Posterior cingulate gyrus (tissue), 11 donors: ENCODE data around the gene RPS6KA2.

Source experiments
- DNase-seq, 10 donors: peaks; one replicate each; pipeline versions ENCODE4 v3.0.0 to v3.0.0-alpha.2; 2020 to 2021; ENCODE audit warnings: mixed read lengths in 3 of 10
- intact Hi-C: fragments of 100-400 bp; cut with DNase I; formaldehyde crosslinking; loops from one replicate; pipeline ENCODE4 v1.15.1; 2023

The RPS6KA2 gene

DNA sequence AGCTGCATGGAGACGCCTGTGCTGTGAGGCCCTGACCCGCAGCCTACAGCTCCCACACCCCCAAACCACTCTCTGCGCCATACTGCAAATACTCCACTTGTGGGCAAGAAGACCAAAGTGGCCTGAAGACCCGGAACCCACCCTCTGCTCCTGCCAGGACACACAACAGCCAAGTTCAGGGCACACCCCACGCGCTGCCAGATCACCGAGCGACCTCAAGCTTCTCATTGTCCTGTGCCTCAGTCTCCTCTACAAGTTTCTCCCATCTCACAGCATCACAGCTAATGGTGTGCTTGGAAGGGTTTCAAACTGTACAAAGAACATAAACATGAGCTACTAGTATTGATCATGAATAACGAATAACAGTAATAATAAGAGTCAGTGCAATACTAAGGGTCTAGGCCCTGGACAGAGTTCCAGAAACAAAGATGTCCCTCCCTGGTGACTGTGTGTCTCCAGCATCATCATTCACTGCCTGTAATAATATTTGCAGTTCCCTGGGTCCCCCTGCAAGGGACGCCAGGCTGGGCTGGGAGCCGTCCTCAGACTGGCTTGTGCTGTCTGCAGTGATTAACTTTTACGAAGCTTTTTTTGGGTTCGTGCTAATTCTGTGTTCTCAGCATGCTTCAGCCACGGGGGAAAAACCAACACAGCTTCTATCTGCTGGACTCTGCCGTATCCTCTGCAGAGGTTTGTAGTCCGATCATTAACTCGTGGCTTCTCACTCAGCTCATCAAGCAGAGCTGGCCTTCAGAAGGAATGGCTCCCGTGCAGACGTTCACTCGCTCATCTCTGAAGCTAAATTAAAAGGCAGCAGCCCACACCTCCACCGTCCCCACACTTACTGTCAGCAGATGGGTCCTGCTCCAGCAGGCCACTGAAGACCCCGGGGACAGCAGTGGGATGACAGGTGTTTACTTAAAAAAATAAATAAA is 162.7 kb downstream of the RPS6KA2 start:
- intact Hi-C loops, result no loop called here
- DNase-seq, result peak in 1 of 10 donors; percentile 85

DNA sequence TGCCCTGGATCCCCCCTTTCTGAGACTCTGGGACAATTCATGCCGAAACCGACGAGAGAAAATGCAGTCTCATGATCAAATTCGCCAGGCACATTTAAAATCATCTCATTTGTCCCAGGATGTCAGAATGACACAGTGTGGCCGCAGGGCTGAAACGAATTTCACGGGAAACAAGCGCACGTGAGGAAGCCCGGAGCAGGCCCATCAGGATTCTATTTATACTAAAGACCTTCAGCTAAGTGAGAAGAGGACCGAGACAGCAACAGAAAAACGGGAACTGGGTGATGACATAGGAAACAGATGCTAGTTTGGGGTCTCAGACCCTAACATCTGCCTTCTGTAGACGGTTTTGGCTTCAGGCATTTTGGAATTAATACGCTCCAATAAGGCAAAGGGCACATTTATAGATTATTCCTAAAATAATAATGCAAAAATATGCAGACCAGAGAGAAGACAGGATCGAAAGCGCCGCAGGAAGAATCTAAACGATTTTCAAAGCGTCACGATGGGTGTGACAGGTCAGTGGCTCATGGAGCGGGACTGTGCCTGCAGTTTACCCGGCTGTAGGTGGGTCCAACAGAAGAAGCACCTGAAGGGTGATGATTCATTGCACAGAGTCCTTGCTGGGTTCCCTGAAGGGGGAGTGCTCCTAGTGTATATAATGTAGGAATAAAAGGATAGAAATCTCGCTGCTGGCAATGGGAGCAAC is 163.5 kb downstream of the RPS6KA2 start:
- DNase-seq, result peak in 2 of 10 donors; percentile 19 to 33
- intact Hi-C loops, result no loop called here

DNA sequence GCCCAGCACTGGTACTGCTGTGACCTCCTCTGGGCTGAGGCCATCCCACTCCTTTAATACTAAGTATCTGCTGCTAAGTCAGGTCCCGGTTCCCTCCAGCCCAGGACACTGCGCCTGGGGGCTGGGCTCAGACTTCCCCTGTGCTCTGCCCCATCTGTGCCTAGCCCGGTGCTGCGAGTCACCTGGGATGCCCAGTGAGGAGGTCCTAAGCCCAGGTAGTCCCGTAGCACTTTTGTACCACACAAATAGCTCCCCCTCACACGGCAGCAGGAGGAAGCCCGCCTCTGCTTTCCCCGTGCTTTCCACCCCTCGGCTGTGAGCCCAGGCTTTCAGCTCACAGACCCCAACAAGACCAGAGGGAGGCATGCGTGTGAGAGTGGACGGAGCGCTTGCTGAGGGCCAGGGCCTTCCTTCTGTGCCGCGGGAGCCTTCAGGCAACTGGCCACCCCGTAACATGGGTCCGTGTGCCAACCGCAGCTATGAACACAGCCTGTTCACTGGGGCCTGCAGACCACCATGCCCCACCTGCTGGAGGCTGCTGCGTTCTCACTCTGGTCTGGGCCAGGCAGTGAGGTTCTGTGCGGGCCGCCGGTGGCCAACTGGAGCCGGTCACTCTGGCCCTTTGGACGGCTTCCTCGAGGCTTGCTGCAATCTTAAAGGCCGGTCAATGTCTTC is 164.5 kb downstream of the RPS6KA2 start:
- DNase-seq, result peak in 2 of 10 donors; percentile 62 to 66
- intact Hi-C loops, result no loop called here

DNA sequence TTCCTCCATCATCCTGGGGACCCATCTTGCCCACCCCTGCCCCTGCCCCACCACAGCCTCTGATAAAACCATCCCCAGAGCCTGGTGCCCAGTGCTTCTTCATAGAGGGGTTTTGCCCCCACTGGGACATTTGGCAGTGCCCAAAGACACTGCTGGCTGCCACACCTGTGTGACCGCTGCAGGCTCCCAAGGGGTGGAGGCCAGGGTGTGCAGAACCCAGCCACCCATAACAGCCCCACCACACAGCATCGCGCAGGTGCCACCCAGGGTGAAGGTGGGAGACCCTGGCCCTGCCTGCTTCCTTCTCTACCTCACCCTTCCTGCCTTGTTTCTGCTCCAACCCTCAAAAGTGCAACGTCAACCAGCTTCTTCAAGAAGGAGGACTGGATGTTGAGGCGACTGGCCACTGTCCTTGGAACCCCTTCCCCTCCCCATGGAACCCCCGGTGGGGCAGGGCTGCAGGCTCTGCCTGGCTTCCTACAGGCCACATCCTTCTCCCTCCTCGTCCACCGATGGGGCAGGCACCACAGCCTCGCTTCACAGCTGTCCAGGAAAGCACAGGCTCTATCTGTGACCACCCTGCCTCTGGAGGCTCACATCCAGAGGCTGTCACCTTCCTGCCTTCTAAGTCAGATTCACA is 165.1 kb downstream of the RPS6KA2 start:
- peak in 3 of 10 donors; percentile 26 to 66 (median 33) for DNase-seq
- intact Hi-C loops, result no loop called here

DNA sequence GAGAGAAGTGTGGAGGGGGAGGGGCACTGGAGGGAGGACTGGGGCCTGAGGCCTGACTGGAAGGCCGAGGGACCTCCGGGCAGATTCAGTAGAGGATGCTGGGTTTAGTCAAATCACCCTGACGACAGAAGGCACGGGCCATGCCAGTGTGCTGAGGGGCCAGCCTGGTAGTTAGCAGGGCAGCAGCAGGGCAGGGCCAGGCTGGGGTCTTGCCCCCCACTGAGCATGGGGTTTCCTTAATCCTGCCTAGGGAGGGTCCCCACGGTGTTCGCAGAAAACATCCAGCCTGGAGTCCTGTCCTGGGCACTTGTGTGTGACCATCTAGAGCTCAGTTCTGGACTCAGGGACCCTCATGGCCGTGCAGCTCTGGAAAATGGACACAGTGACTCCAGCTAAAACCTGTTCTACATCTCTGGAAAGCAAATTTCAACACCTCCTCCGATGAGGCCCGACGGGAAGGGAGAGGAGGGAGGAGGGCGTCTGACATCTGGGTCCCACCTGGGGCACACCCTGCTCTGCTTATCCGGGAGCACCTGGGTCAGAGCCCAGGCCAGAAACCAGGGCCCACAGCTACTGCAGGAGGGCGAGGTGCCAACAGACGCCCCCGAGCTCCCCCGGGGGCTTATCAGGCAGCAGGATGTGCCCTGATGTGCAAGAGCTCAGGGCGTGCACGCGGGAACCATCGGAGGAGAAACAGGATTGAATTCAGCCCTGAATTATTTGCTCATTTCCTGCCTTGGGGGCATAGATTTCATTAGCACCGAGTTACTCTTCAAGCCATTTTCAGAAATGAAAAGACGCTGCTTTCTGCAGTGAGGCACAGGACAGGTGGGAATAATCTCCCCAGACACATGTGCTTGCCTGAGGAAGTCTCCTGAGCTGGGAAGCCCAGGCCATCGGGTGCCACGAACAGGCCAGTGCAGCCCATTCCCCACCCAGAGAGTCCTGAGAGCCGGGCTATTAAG is 166.3 kb downstream of the RPS6KA2 start:
- intact Hi-C loops, result no loop called here
- DNase-seq, result peak in 1 of 10 donors; percentile 68

DNA sequence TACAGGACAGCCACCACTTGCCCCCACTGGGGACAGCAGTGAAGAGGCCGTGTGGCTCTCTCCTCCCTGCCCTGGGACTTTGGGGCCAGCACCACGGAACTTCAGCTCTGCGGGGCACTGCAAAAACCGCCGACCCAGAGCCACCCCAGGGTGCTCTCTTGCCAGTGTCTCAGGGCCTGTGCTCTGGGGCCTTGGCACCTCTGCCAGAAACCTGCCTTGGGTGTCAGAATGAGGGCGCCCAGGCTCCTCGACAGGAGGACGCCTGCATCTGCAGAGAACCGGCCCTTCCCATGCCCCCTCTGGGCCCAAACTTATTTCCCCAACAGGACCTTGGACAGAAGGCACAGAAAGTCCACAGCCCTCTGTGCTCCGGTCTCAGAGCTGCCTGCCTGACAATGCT is 167.1 kb downstream of the RPS6KA2 start:
- intact Hi-C loops, result no loop called here
- DNase-seq, result peak in 2 of 10 donors; percentile 54 to 72

DNA sequence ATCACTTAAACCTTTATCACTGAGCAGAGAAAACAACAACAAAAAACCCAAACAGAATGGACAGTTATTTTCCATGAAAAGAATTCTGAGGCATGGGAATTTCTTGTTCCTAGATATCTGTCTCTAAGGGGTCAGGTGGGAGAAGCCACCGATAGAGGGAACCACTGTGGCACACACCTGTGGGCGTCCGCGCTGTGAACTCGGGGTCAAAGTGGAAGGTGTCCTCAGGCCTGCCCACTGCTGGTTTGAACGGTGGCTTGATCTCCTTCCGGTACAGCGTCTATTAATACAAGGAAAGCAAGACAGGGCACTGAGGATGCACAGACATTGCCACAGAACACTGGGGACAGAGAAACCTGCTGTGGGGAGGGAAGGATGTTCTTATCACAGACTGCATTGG is 167.8 kb downstream of the RPS6KA2 start:
- peak in 1 of 10 donors; percentile 21 for DNase-seq
- intact Hi-C loops, result no loop called here

DNA sequence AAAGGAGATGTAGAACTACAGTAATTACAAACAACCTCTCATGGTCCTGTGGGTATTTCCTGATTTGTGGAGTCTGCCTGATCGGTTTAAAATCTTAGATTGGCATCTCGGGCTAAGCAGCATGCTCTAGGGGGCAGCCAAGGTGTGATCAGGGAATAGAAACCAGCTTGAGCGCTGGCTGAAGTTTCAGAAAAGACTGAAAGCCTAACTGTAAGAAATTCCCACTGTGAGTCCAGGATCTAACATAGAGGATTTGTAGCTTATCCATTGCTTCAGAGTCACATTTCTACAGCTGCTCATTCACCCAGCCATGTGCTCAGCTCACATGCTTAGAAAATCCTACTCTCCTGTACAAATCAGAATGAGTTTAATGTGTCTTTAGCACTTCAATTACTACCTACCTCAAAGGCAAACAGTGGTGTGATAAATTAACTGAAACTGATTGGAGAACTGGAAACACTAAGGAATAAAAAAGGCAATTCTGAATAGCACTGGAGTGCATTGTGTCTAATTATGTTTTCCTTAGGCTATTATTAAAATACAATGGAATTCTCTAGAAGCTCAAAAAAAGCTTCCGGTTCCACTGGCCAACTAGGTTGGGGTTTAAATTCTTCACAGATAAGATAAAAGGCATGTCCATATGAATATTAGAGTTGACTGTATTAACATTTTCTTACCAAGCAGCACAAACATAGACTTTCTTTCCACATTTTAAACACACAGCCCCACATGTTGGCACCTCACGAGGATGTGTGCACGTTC is 170.5 kb downstream of the RPS6KA2 start:
- peak in 2 of 10 donors; percentile 22 to 50 for DNase-seq
- intact Hi-C loops, result no loop called here

DNA sequence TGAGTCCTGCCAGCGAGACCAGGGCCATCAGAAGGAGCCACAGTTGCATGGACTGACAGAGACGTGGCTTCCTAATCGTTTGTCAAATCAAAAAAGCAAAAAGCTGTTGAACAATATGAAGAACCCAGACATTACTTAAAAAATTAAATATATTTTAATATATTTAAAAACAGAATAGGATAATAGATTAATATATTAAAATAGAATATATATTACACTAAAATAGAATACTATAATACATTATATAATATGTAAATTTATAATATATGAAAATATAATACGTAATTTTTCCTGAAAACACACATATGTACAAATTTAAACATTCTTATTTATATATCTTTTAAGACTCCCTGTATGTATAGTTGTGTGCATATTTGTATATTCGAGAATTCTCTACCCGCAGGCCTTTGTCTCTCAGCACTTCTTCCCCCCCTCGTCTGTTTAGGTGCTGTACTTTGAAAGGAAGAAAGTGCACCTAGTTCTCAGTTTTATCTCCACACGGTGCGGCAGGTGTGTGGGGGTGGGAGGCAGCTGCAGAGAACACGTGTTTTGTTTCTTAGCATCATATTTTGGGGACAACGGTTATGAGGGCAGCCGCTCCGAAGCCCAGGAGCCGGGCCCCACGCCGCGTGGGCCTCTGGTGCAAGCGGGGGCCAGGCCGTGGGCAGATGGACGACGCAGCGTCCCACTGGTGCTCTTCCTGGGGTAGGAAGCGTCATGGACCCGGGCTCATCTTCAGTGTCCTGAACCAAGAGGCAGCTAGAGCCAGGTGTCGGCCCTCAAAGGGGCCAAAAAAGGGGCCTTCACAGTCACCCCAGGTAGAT is 172.1 kb downstream of the RPS6KA2 start:
- intact Hi-C loops, result no loop called here

DNA sequence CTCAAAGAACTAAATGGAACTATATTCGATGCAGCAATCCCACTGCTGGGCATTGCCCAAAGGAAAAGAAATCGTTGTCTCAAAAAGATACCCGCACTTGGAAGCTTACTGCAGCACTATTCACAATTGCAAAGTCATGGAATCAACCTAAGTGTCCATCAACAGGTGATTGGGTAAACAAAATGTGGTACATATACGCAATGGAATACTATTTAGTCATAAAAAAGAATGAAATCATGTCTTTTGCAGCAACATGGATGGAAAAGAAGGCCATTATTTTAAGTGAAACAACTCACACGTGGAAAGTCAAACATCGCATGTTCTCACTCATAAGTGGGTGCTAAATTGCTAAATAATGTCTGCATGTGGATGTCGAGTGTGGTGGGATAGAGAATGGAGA is 173.4 kb downstream of the RPS6KA2 start:
- DNase-seq, result no peak
- intact Hi-C loops, result no loop called here

More for the DNA sequence above, 172.1 kb downstream of the RPS6KA2 start:
- DNase-seq, result peak in 2 of 10 donors; percentile 17 to 57

DNA sequence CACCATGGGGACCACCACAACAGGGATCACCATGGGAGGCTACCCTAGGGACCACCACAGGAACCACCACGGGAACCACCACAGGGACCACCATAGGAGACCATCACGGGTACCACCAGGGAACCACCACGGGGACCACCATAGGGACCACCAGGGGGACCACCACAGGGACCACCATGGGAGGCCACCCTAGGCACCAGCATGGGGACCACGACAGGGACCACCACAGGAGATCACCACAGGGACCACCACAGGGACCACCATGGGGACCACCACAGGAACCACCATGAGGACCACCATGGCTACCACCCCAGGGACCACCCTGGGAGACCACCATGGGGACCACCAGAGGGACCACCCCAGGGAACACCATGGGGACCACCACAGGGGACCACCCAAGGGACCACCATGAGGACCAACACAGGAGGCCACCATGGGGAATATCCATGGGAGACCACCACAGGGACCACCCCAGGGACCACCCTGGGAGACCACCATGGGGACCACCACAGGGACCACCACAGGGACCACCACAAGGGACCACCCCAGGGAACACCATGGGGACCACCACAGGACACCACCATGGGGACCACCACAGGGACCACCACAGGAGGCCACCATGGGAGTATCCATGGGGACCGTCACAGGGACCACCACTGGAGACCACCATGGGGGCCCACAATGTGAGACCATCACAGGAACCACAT is 176.7 kb downstream of the RPS6KA2 start:
- peak in 2 of 10 donors; percentile 52 to 69 for DNase-seq
- intact Hi-C loops, result no loop called here

DNA sequence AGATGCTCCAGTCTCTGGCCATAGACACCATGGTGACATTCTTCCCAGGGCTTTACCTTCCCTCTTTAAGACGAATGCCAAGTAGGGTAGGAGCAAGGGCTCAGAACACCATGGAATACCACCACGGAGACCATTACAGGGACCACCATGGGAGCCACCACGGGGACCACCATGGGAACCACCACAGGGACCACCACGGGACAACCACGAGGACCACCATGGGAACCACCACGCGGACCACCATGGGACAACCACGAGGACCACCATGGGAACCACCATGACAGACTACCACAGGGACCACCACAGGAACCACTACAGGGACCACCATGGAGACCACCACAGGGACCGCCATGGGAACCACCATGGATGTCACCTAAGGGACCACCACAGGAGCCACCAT is 177.4 kb downstream of the RPS6KA2 start:
- DNase-seq, result peak in 4 of 10 donors; percentile 2 to 77 (median 30)
- intact Hi-C loops, result loop anchor here (10.0 kb wide), 1 partner anchor 175 kb away; the partner anchor contains the start of gene RPS6KA2

DNA sequence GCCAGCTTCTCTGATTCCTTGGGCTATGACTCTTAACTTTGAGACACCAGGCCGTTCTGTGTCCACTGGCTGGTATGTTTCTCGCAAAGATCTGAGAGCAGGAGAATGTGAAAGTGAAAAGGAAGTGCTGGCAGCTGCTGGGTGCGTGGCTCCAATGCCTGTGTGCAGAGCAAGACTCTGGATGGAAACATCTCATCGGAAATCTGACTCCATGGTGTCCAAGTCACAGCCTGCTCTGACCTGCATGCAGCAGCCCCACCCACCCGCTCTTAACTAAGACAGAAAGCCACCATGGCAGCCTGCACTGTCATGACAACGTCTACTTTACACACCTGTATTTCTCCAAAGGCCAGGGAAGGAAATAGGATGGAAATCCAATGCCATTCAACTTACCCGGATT is 178.0 kb downstream of the RPS6KA2 start:
- DNase-seq, result peak in 1 of 10 donors; percentile 28
- intact Hi-C loops, result loop anchor here (10.0 kb wide), 1 partner anchor 176 kb away; the partner anchor contains the start of gene RPS6KA2

DNA sequence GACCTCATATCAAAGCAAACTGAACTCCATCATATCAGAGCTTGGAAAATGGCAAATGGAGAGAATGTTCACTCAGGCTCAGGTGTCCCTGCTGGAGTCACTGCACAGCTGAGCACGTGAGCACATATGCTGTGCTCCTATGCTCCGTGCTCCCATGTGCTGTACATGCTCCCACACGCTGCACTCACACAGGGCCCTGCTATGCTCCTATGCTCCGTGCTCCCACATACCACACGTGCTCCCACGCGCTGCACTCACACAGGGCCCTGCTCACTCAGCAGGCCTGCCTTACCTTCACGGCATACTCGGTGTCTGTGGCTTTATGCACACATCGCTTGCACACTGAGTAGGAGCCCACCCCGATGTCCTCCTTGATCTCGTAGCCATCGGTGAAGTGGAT is 178.6 kb downstream of the RPS6KA2 start:
- peak in 1 of 10 donors; percentile 69 for DNase-seq
- intact Hi-C loops, result loop anchor here (10.0 kb wide), 1 partner anchor 176 kb away; the partner anchor contains the start of gene RPS6KA2

DNA sequence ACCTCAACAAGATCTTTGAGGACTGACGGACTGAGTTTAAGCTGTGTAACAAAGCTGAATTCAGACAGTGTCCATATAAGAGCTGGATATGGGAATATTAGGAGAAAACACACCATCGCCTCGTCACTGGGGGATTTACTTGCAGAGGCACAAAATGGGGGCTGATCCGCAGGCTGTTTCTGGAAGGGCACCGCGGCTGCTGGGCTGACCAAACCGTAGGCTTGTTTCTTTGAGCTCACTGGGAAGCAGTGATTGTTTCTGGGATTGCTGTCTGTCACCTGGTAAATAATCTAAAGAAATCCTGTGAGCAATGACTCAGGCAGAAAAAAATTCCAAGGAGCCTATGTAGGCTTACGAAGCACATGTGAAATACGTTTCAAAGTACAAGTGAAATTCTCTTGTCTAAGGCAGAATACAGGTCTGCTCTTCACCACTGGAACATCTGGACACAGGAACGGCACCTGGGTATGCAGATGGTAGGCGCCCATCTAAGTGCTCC is 180.4 kb downstream of the RPS6KA2 start:
- peak in 2 of 10 donors; percentile 25 to 26 for DNase-seq
- intact Hi-C loops, result loop anchor here (10.0 kb wide), 1 partner anchor 178 kb away; the partner anchor contains the start of gene RPS6KA2

DNA sequence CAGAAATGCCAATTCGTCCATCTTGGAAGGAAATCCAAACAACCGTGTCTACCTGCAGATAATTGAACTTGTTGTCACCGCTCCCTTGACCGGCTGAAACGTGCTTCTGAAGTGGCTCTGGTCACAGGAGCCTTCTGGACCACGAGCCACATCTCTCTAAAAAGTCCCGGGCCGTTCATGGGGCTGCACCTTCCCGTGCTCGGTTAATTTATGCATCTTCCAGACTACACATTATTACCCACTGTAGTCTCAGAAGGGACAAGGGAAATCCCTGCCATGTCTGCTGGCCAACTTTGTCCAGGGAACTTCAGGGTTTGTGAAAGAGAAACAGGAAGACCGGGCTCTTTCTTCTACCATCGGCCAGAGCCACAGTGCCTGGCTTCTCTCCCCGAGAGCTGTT is 180.9 kb downstream of the RPS6KA2 start:
- intact Hi-C loops, result loop anchor here (10.0 kb wide), 1 partner anchor 179 kb away; the partner anchor contains the start of gene RPS6KA2
- peak in 3 of 10 donors; percentile 1 to 52 (median 23) for DNase-seq
